ENCODE results near the gene AMOT.

AMOT gene

DNA sequence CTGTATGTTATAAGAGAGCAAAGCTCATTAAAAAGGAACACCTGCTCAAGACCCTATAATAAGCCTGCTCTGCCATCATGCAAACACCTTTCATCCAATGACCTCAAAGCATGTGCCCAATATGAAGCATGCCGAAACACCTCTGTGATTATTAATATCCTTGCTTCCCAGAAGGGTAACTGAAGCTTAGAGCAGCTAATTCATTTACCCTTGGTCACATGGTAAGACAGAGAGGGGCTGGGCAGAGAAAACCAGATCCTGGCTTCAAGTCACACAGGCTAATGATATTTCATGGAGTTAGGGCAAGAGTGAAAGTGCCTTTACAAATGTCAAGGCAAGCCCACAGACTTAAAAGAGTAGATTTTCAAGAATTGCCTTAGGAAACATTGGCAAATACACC, 5.6 kb downstream of the AMOT start:
- Mint-ChIP-seq H3K4me3 (peak overlapping the region; percentile 44), H3K36me3 (ENCODE audit: low read depth) (peaks cover 30% of the 10 kb centered on the region), H3K4me1 (peaks cover 87% of the 10 kb centered on the region), H3K27me3 (ENCODE audit: low read depth, poor library complexity) (peaks cover 3% of the 10 kb centered on the region), H3K9me3 (peaks cover 8% of the 10 kb centered on the region), H3K27ac (no peak overlapping the region)
- TF ChIP-seq, protein P1, sequence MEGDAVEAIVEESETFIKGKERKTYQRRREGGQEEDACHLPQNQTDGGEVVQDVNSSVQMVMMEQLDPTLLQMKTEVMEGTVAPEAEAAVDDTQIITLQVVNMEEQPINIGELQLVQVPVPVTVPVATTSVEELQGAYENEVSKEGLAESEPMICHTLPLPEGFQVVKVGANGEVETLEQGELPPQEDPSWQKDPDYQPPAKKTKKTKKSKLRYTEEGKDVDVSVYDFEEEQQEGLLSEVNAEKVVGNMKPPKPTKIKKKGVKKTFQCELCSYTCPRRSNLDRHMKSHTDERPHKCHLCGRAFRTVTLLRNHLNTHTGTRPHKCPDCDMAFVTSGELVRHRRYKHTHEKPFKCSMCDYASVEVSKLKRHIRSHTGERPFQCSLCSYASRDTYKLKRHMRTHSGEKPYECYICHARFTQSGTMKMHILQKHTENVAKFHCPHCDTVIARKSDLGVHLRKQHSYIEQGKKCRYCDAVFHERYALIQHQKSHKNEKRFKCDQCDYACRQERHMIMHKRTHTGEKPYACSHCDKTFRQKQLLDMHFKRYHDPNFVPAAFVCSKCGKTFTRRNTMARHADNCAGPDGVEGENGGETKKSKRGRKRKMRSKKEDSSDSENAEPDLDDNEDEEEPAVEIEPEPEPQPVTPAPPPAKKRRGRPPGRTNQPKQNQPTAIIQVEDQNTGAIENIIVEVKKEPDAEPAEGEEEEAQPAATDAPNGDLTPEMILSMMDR (IDR thresholded peaks at IDR 0.05): no peak
- no peak for DNase-seq

DNA sequence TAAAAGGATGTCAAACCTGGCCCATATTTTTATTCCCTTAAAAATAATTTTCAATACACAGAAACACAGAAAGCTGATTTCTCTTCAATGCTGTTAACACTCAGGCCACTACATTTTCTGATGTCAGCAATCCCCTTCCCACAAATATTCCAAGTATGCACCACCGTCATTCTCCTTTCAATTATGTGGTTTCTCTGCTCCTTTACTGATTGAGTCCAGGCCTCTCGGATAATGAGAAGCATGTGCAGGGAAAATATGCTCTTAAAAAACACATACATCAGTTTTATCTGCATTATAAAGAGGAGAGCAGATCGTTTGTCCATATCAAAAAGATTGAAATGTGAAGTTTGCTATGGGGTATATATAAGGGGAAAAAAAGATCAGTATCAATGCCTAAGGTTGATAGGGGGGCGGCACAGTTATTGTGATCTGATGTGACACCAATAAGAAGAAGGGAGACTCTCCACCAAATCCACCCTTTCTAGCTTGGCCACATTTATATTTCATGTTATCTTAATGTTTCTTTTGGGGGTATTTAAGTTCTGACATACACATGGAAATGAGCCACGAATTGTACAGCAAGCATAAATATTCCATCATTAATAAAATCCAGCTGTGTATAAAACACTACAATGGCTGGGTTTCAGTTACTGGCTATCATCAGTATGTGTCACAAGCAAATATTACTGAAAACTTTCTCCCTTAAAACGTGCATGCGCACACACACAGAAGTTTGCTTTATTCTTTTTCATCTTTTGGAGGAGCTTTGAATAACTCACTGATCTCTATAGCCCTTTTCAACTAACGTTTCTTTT, 6.4 kb downstream of the AMOT start:
- H3K9me3 Mint-ChIP-seq: peaks cover 3% of the 10 kb centered on the region
- H3K27ac Mint-ChIP-seq: no peak overlapping the region
- peaks cover 79% of the 10 kb centered on the region for H3K4me1 Mint-ChIP-seq
- peaks cover 38% of the 10 kb centered on the region for H3K36me3 Mint-ChIP-seq (ENCODE audit: low read depth)
- no peak overlapping the region for H3K4me3 Mint-ChIP-seq
- H3K27me3 Mint-ChIP-seq (ENCODE audit: low read depth, poor library complexity): peaks cover 3% of the 10 kb centered on the region
- TF ChIP-seq, protein P1 (IDR thresholded peaks at IDR 0.05): no peak
- no peak for DNase-seq

DNA sequence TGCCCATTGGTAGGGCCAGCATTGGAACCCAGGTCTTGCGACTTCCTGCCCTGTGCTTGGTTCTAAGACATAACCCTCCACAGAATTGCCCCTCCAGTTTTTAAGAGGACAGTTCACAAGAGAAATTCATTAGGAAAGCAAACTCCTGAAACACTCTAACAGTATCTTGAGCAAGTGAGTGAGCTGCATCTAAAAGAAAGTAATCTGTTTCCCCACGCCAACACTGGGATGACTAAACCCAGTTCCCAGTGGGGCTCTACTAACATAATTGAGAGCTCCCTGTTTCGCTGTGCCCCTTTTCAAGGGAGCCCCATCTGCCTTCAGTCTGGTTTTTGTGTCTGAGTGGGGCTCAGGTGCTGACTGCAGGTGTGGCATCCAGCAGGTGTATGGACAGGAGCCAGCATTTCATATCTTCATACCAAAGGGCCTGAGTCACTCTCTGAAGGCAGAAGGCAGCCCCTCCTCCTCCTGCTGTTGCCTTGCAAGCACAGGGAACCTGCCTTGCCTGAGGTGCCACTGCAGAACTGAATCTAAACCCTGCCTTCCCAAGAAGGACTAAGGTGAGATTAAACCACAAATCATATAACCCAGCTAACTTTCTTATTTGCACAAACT, 8.0 kb downstream of the AMOT start:
- H3K9me3 Mint-ChIP-seq: no peaks in the 10 kb centered on the region
- H3K4me3 Mint-ChIP-seq: no peak overlapping the region
- peak overlapping the region; percentile 74 for H3K27ac Mint-ChIP-seq
- TF ChIP-seq, protein P1 (IDR thresholded peaks at IDR 0.05): no peak
- DNase-seq: no peak
- H3K27me3 Mint-ChIP-seq (ENCODE audit: low read depth, poor library complexity): peaks cover 3% of the 10 kb centered on the region
- peaks cover 62% of the 10 kb centered on the region for H3K4me1 Mint-ChIP-seq
- peaks cover 50% of the 10 kb centered on the region for H3K36me3 Mint-ChIP-seq (ENCODE audit: low read depth)

DNA sequence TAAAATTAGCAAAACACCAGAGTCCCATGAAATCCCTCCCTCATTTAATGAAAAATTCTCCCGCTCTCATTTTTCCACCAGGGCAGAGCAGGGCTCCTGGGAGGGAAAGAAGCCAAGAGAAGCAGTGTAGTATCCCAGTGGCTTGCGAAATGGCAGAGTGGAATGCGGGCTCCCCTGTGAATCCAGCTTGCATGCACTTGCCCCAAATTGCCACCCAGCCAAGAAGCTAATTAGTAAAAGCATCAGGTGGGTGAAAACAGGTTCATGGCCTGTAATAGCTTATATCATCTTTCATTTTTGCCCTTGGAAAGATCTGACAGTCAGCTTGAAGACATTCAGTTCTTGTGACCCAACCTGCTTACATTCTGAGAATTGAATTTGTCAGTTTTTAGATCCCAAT, 10.1 kb downstream of the AMOT start:
- DNase-seq: no peak
- Mint-ChIP-seq H3K36me3 (ENCODE audit: low read depth) (peaks cover 65% of the 10 kb centered on the region), H3K27ac (no peak overlapping the region), H3K4me1 (peaks cover 42% of the 10 kb centered on the region), H3K4me3 (no peak overlapping the region), H3K9me3 (no peaks in the 10 kb centered on the region), H3K27me3 (ENCODE audit: low read depth, poor library complexity) (no peaks in the 10 kb centered on the region)
- TF ChIP-seq, protein P1 (IDR thresholded peaks at IDR 0.05): no peak

DNA sequence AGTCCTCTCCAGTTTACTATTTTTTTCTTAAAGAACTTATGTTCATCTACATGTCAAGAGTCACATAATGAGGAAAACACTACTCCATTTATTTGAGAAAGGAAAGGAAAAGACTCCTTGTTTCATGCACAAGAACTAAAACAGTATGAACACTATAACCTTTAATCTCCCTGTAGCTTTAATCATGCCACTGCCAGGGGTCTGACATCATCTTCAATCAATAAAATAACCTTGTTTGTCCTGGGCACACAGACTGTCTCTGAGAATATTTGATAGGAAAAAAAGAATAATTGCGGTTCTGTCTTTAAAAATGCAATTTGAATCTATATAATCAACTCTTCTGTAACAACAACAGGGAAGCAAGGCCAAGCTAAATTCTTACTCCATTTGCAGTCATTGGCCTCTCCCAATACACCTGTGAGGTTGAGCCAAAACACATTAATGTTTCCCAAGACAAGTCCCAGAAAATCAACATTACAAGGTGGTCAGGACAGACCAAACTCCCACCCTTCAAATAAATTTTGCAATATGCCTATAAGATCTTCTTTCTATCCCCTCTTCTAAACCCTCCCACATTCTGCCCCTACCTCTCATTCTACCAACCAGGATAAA, 13.2 kb downstream of the AMOT start:
- TF ChIP-seq, protein P1 (IDR thresholded peaks at IDR 0.05): no peak
- Mint-ChIP-seq H3K4me3 (no peak overlapping the region), H3K36me3 (ENCODE audit: low read depth) (peaks cover 92% of the 10 kb centered on the region), H3K27ac (no peak overlapping the region), H3K4me1 (peaks cover 10% of the 10 kb centered on the region), H3K9me3 (no peaks in the 10 kb centered on the region), H3K27me3 (ENCODE audit: low read depth, poor library complexity) (peaks cover 3% of the 10 kb centered on the region)
- no peak for DNase-seq

Measured in nephron progenitor cell (in vitro differentiated cells).